ENCODE measurements around the gene SPATA3. TPM values are rescaled to one million over a fixed set of nuclear protein-coding genes. Genes with fewer than 3 reads are reported as not detected.

The SPATA3 gene
- total and polyA plus RNA-seq, 2 of the 8 experiments (the other 6 are each of a cell fraction or from before 2014, with no cell fraction given), result not detected

DNA sequence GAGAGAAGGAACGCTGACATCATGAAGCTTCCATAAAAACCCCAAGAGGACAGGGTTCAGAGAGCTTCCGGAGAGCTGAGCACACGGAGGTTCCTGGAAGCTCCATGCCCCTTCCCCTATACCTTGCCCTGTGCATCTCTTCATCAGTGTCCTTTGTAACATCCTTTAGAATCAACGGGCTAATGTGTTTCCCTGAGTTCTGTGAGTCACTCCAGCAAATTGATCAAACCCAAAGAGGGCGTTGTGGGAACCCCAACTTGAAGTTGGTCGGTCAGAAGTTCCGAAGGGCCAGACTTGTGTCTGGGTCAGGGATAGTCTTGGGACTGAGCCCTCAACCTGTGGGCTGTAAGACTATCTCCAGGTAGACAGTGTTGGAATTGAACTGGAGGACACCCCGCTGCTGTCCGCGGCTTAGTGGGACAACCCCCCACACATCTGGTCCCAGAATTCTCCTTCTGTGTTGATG, 45.0 kb upstream of the SPATA3 start:
- H4K8ac ChIP-seq (ENCODE audit: extremely low read depth, insufficient read depth, low read length), result no peak overlapping the region
- no peak overlapping the region for H4K5ac ChIP-seq (ENCODE audit: insufficient read length, low read depth, low read length)
- no peak overlapping the region for H2AFZ ChIP-seq (ENCODE audit: low read length)
- FAIRE-seq, result no peak
- no peak overlapping the region for H3K9ac ChIP-seq (replicated peaks in 1 of 4; ENCODE audit: extremely low read depth in 1 of 4, low read depth in 3 of 4, low read length in 3 of 4)
- H2BK120ac ChIP-seq (replicated peaks; ENCODE audit: low read depth, low read length), result no peak overlapping the region
- CTCF ChIA-PET (ENCODE audit: partially characterized antibody), result interaction anchor here (1.1 to 3.3 kb wide), 3 partner anchors 34 to 99 kb away, joined by 3 to 16 read pairs (median 3); no protein-coding TSS in a partner anchor
- H2BK20ac ChIP-seq (ENCODE audit: low read length), result no peak overlapping the region
- no peaks in the 10 kb centered on the region for H3K79me1 ChIP-seq (ENCODE audit: low read depth, low read length)
- no peak overlapping the region for H3K4ac ChIP-seq (replicated peaks; ENCODE audit: insufficient read length, low read depth, low read length)
- DNase-seq (ENCODE audit: low read depth in 1 of 2, low spot score in 2 of 2), result no peak
- no peaks in the 10 kb centered on the region for H3K36me3 ChIP-seq (ENCODE audit: control insufficient read depth in 2 of 4, insufficient read depth in 4 of 4, low read length in 3 of 4)
- no peaks in the 10 kb centered on the region for H3K79me2 ChIP-seq (ENCODE audit: control insufficient read depth in 1 of 2, insufficient read depth in 2 of 2, low read length in 2 of 2)
- H2BK12ac ChIP-seq (ENCODE audit: low read depth, low read length), result no peak overlapping the region
- no peak overlapping the region for H3K18ac ChIP-seq (ENCODE audit: extremely low read depth, low read length)
- H2BK5ac ChIP-seq (ENCODE audit: low read depth, low read length), result no peak overlapping the region
- no peak overlapping the region for H3K56ac ChIP-seq (replicated peaks; ENCODE audit: insufficient read length, low read depth, low read length)
- no peaks in the 10 kb centered on the region for H3K9me3 ChIP-seq (ENCODE audit: insufficient read depth in 2 of 2, low read depth in 1 of 2, low read length in 1 of 2)
- no peaks in the 10 kb centered on the region for H3K27me3 ChIP-seq (replicated peaks in 1 of 4; ENCODE audit: control insufficient read depth in 3 of 4, extremely low read depth in 1 of 4, insufficient read depth in 3 of 4, low read length in 3 of 4)
- H3K4me1 ChIP-seq (replicated peaks in 1 of 4; ENCODE audit: control insufficient read depth in 3 of 4, insufficient read depth in 4 of 4, low read length in 3 of 4), result no peaks in the 10 kb centered on the region
- H4K91ac ChIP-seq (replicated peaks; ENCODE audit: insufficient read length, low read length), result no peak overlapping the region
- H3K27ac ChIP-seq (ENCODE audit: low read depth, low read length), result no peak overlapping the region
- no peak overlapping the region for H3K14ac ChIP-seq (ENCODE audit: insufficient read length)
- H2AK5ac ChIP-seq (ENCODE audit: low read depth, low read length), result no peak overlapping the region
- no peak overlapping the region for H3K4me2 ChIP-seq (ENCODE audit: insufficient read depth in 1 of 2, low read depth in 2 of 2, low read length in 2 of 2)
- H4K20me1 ChIP-seq (replicated peaks in 1 of 2; ENCODE audit: control insufficient read depth in 1 of 2, insufficient read depth in 2 of 2, low read length in 2 of 2), result no peaks in the 10 kb centered on the region
- no peak overlapping the region for H3K23ac ChIP-seq (ENCODE audit: insufficient read length)
- no peak overlapping the region for H2BK15ac ChIP-seq (ENCODE audit: low read length)
- WGBS, 2 experiments (ENCODE audit: extremely low coverage in 1 of 2, insufficient coverage in 1 of 2, insufficient read length in 1 of 2, insufficient replicate concordance in 2 of 2, low coverage in 1 of 2, low lambda C conversion rate in 2 of 2, missing lambda C conversion rate in 1 of 2), result 92% methylated on average over 10 of the region's 10 CpGs; no CpG with 5 or more reads in 1 of the 2 experiments
- no peaks in the 10 kb centered on the region for H3K23me2 ChIP-seq (ENCODE audit: low read depth, low read length)
- POLR2A ChIA-PET (ENCODE audit: partially characterized antibody), result no interaction called here
- no peak overlapping the region for H3K4me3 ChIP-seq (ENCODE audit: extremely low read depth in 1 of 4, insufficient read depth in 2 of 4, low read depth in 3 of 4, low read length in 4 of 4)
